22Rv1 (cell line): Measurements from ENCODE around the gene SHISA3.

Experiments
- H3K27ac ChIP-seq: fragments of 450-650 bp; 2 replicates; pipeline ENCODE4 v1.5.1; 2017
- ZFX ChIP-seq: fragments of 450-650 bp; IDR thresholded peaks from 2 replicates; pipeline ENCODE4 v1.6.1; 2017; ENCODE audit warnings: antibody characterized with exemption, borderline replicate concordance
- TF ChIP-seq, protein P1 (sequence below): fragments of 450-650 bp; IDR thresholded peaks from 2 replicates; pipeline ENCODE4 v1.5.1; 2017; ENCODE audit warnings: mild to moderate bottlenecking

Gene SHISA3

DNA sequence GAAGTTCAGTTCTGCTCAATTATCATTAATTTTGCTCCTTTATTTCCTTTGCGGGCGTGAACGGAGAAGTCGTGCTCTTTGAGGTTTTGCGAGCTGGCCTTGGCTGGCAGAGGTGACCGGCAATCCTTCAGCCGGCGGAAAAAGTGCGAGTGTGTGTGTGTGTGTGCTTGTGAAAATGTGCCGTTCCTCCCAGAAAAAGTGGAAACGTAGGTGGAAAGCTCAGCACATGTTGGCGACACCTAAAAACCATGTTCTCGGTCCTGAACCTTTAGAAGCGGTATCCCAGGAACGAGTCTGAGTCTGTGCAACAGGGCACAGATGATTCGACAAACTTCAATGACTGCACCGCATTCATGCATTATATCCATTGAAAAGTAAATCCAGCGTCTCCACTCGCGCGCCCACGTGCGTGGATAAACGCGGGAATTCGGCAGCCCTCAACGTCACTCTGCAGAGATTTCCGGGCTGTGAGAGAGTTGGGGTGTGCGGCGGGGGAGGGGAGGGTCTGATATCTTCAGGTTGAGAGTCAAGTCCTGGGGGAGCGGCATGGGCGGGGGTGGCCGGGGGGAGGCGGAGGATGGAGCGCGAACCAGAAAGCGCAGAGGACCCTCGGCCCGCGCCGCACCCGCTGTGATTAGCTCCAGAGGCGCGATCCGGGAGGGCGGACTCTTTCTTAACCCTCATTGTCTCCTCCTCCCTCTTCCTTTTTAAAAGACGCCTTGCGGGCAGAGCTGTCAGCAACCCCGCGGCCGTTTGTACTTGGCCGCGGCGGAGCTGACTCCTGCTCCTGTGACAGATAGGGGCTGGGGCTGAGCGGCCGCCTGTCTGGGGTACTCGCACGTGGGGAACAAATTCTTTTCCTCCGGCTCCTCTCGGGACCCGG, at the start of gene SHISA3:
Gene SHISA3 (plus strand): TSS at position 737 of the 883 bp plus-strand sequence. CDS start 569 bp downstream, outside the sequence.
- H3K27ac ChIP-seq = no peak within 1 kb of the TSS
- TF ChIP-seq, protein P1, sequence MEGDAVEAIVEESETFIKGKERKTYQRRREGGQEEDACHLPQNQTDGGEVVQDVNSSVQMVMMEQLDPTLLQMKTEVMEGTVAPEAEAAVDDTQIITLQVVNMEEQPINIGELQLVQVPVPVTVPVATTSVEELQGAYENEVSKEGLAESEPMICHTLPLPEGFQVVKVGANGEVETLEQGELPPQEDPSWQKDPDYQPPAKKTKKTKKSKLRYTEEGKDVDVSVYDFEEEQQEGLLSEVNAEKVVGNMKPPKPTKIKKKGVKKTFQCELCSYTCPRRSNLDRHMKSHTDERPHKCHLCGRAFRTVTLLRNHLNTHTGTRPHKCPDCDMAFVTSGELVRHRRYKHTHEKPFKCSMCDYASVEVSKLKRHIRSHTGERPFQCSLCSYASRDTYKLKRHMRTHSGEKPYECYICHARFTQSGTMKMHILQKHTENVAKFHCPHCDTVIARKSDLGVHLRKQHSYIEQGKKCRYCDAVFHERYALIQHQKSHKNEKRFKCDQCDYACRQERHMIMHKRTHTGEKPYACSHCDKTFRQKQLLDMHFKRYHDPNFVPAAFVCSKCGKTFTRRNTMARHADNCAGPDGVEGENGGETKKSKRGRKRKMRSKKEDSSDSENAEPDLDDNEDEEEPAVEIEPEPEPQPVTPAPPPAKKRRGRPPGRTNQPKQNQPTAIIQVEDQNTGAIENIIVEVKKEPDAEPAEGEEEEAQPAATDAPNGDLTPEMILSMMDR = no peak
- no peak for TF ChIP-seq ZFX

DNA sequence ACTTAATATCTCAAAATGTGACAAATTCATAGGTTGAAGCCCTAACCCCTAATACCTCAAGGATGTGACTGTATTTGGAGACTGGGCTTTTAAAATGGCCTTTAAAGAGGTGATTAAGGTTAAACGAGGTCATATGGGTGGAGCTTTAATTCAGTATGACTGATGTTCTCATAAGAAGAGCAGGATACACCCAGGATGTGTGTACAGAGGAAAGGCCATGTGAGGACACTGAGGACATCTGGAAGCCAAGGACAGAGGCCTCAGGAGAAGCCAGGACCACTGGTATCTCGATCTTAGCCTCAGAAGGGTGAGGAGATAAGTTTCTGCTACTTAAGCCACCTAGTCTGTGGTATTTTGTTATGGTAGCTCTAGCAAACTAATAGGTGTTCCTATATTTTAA, 49.0 kb upstream of the SHISA3 start:
- no peak for TF ChIP-seq ZFX
- TF ChIP-seq, protein P1 = no peak
- H3K27ac ChIP-seq = no peak overlapping the region

DNA sequence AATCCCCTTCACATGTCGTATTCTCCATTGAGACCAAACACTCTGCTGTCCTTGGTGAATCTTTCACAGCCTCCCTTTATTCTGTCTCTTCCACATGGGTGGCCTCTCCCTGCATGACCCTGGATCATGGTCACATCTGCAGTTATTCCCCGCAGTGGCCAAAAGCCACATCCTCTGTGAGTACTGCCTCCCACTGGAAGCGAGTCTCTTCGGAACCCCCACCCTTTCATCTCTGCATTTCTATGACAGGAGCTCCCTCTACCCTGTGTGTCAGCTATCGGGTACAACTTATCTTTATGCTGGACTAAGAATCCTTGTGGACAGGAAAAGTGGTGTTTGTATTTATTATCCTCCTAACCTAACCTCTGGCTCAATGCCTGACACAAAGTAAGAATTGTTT, 48.6 kb upstream of the SHISA3 start:
- TF ChIP-seq ZFX = no peak
- TF ChIP-seq, protein P1 = no peak
- no peak overlapping the region for H3K27ac ChIP-seq

DNA sequence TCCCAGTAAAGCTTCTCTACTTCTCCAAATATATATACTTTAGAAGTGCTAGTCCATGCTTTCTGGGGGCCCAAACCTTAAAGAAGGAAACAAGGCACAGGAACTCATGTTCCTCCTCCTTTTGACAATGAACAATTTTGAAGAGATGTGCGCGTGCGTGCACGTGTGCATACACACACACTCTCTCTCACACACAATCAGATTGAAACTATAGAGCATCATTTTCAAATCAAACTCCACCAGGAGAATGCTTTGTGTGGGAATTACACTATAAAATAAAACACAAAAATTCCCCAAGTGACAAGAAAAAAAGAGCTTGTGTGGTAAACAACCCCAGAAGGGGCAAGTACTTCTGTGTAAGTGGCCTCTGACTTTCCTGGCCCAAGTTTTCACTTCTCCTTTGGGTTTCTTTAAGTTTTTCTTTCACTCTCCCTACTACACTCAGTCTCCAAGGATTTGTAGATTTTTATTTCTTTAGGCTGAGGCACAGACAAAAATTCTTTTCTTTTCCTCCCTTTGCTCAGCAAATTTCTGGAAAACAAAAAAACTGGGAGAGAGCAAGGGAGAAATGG, 46.6 kb upstream of the SHISA3 start:
- no peak overlapping the region for H3K27ac ChIP-seq
- TF ChIP-seq, protein P1 = no peak
- TF ChIP-seq ZFX = no peak

DNA sequence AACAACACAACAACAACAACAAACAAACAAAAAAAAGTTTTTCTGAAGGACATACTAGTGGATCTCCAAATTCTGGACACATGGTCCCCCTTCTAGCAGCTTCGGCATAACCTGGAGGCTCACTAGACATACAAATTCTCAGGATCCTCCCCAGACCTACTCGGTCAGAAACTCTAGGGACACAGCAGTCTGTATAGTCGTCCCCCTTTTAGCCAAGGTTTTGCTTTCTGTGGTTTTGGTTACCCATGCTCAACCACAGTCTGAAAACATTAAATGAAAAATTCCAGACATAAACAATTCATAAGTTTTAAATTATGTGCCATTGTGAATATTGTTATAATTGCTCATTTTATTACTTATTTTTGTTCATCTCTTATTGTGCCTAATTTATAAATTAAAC, 45.2 kb upstream of the SHISA3 start:
- TF ChIP-seq ZFX = no peak
- TF ChIP-seq, protein P1 = no peak
- H3K27ac ChIP-seq = no peak overlapping the region

DNA sequence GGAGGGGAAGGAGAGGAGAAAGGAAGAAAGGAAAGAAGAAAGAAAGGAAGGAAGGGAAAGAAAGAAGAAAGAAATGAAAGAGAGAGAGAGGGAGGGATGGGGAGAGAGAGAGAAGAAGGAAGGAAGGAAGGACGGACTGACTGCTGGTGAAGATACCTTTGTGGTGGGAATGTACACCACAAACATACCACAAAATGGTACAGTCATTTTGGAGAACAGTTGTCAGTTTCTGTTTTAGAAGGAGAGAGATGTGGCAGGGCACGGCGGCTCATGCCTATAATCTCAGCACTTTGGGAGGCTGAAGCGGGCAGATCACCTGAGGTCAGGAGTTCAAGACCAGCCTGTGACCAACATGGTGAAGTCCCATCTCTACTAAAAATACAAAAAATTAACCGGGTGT, 40.0 kb upstream of the SHISA3 start:
- H3K27ac ChIP-seq = no peak overlapping the region
- TF ChIP-seq, protein P1 = no peak
- no peak for TF ChIP-seq ZFX

DNA sequence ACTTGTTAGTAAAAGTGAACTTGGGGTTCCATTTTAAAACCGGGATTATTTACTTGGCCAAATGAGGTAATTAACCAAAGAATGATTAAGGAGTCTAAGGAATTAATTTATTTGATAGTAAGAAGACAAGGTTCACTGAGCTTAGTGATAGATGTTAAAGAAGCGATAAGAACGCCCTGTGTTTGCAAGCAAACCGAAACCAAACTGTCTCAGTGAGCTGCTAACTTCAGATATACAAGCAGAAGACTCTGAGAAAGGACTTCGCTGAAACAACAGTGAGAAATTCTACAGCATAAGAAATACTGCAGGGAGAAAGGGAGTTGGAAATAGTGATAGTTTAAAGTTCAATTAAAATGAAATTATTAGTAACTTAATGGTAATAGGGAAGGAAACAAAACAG, 37.6 kb upstream of the SHISA3 start:
- no peak overlapping the region for H3K27ac ChIP-seq
- TF ChIP-seq, protein P1 = no peak
- no peak for TF ChIP-seq ZFX
